Activated CD4-positive, alpha-beta T cell treated with anti-CD3 and anti-CD28 coated beads for 1 hour (primary cell): Measurements from ENCODE around the gene SULT1A2.
"Not testable (repeated sequence)": the region's sequence is repeated elsewhere in the genome, so short reads cannot be mapped to it uniquely, and the experiment has no call there.

ENCODE experiments used
- DNase-seq: peaks from one replicate; pipeline ENCODE4 v3.0.0-alpha.2; 2020

SULT1A2 gene

GRCh38 chr16:28589930-28590329, 6.9 kb downstream of the SULT1A2 start:
- DNase-seq: no peak

- no peak for DNase-seq
Observed at GRCh38 chr16:28589069-28589468, 7.8 kb downstream of the SULT1A2 start.

- DNase-seq: no peak
Observed at GRCh38 chr16:28587386-28587785, 9.5 kb downstream of the SULT1A2 start.

GRCh38 chr16:28586466-28586865, 10.4 kb downstream of the SULT1A2 start:
- no peak for DNase-seq

DNA sequence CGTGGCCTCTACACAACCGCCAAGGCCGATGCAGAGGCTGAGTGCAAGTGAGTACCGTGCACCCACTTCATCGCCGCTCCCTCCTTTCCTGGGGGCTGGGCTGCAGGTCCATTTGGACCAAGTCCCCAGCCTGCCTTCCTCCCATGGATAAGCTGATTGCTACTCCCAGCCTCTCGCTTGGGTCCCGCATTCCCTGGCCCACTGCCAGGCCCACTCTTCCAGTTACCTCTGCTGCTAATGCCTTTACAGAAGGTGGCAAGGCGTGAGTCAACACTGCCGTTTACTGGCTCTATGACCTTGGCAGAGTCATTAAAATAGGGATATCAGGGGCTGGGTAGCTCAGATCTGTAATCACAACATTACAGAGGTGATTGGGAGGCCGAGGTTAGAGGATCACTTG, 11.2 kb downstream of the SULT1A2 start:
- DNase-seq: no peak

GRCh38 chr16:28580726-28581315, 16.0 kb downstream of the SULT1A2 start:
- DNase-seq: no peak

DNA sequence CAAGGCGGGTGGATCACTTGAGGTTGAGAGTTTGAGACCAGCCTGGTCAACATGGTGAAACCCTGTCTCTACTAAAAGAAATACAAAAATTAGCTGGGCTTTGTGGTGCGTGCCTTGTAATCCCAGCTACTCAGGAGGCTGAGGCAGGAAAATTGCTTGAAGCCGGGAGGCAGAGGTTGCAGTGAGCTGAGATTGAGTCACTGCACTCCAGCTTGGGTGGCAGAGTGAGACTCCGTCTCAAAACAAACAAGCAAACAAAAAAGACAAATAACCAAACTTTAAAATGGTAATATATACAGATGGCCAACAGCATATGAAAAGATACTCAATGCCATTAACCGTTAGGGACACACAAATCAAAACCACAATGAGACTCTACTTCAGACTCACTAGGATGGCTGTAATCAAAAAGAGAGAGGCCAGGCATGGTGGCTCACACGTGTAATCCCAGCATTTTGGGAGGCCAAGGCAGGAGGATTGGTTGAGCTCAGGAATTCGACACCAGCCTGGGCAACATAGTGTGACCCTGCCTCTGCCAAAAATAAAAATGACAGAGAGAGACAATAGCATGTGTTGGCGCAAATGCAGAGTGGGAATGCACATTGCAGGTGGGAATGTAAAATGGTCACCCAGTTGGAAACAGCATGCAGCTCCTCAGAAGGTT, 21.3 kb downstream of the SULT1A2 start:
- DNase-seq: no peak

GRCh38 chr16:28574925-28575324, 21.9 kb downstream of the SULT1A2 start:
- DNase-seq: no peak

- no peak for DNase-seq
Observed at GRCh38 chr16:28573738-28574718, 22.8 kb downstream of the SULT1A2 start.

DNA sequence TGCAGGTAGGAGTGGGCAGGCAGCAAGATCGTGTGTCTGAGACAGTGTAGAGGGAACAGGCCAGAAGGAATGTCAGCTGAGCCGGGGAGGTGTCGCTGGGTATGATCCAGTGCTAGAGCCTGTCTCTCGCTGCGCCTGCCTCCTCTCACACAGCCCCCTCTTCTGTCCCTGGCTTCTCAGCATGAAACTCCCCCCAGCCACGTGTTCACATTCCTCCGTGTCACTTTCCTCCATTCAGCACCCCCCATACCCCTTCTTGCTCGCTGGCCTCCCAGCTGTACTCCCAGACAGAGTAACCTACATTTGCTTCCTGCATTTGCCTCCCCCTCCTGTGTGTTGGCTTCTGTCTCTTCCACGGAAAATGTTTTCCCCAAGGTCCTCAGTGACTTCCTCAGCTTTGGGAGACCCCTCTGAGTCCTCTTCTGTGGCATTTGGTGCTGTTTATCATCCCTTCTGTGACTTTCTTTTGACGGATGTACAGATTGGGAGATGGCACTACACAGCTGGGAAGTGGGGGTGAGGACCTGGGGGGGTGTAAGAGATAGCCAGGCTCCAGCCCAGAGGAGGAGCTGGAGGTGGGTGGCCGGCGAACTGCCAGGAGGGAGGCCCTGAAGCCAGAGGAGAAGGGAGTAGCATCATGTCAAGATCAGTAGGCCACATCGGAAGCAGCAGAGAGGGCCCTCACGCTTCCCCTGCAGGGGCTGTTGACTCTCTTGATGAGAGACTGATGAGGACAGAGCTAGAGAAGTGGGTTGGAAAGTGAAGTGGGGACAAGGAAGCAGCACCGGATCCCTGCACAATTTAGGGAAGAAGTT, 23.9 kb downstream of the SULT1A2 start:
- no peak for DNase-seq

DNA sequence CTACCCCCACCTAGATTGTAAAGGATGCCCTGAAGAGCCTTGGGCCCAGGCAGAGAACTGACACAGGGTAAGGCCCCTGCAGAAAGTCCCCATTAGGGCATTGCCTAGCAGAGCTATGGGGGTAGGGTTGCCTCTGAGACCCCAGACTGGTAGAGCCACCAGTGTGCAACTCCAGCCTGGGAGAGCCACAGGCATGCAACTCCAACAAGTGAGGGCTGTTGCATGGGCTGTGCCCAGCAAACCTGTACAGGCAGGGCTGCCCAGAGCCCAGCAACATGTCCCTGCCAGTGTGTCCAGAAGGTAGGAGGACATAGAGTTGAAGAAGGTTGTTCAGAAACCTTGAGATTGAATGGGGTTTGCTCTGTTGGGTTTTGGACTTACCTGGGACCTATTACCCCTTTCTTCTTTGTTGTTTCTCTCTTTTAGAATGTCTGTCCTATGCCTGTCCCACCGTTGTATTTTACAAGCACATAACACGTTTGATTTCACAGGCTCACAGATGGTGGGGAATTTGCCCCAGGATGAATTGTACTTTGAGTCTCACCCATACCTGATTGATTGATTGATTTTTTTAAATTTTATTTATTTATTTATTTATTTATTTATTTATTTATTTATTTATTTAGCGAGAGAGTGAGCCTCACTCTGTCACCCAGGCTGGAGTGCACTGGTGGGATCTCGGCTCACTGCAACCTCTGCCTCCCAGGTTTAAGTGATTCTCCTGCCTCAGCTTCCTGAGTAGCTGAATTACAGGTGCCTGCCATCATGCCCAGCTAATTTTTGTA, 26.7 kb downstream of the SULT1A2 start:
- no peak for DNase-seq

DNA sequence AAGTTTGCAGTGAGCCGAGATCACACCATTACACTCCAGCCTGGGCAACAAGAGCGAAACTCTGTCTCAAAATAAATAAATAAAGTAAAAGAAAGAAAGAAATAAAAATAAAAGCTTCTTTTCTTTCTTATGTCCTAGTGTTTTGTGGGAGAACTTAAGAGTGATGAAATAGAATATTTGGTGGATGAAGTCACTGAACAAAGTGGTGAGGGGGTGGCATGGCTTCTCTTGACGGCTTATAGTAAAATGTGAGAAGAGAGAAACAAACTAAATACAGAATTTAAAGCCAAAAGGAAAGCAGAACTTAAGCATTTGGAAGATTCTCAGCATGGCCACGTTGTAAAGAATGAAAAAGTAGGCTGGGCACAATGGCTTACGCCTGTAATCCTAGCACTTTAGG, 27.8 kb downstream of the SULT1A2 start:
- DNase-seq: no peak

GRCh38 chr16:28567292-28567691, 29.6 kb downstream of the SULT1A2 start:
- no peak for DNase-seq

GRCh38 chr16:28566233-28566925, 30.5 kb downstream of the SULT1A2 start:
- not testable (repeated sequence) for DNase-seq

- DNase-seq: no peak
Observed at GRCh38 chr16:28563218-28563617, 33.6 kb downstream of the SULT1A2 start.

DNA sequence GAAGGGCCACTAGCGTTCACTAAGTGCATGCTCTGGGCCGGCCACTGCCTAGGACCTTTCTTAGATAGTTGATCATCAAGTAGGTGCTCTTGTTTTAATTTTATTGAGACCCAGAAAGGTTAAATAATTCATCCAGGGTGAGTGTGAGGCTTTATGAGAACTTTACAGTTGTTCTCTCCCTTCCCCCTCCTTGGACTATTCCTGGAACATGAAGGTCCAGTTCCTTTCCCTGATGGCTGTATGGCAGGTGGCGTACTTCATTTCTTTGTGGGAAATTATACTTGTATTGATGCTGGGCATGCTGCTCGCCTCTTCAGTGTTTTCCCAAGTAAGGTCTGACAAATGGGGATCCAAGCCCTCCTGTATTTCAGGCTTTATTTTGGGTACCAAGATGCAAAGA, 34.7 kb downstream of the SULT1A2 start:
- no peak for DNase-seq

GRCh38 chr16:28561557-28562187, 35.2 kb downstream of the SULT1A2 start:
- no peak for DNase-seq

DNA sequence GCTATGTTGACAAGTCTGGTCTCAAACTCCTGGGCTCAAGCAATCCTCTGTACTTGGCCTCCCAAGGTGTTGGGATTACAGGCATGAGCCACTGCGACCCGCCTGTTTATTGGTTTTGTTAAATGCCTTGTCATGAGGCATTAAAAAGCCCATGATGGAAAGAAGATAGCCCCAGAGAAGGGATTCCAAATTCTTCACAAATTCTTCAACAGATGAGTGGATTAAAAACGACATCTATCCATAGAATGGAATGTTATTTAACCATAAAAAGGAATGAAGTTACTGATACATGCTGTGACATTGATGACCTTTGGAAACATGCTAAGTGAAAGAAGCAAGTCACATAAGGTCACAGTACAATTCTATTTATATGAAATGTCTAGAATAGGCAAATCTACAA, 38.4 kb downstream of the SULT1A2 start:
- no peak for DNase-seq

DNA sequence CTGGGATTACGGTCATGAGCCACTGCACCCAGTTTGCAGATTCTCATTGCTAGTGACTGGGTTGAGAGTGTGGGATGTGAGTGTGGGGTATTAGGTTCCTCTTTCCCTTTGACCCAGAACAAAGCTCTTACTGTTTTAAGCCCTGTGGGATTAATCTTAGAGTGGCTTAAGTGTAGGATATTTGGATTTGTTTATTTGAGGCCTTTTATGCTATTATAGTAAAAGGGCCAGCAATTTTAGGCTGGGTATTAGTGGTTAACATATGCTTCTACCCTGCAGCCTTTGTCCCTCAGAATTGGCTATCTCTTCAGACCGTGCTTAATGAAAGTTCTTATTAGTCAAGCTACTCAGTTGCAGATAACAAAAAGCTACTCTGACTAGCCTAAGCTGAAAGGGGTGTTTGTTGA, 39.9 kb downstream of the SULT1A2 start:
- no peak for DNase-seq

DNA sequence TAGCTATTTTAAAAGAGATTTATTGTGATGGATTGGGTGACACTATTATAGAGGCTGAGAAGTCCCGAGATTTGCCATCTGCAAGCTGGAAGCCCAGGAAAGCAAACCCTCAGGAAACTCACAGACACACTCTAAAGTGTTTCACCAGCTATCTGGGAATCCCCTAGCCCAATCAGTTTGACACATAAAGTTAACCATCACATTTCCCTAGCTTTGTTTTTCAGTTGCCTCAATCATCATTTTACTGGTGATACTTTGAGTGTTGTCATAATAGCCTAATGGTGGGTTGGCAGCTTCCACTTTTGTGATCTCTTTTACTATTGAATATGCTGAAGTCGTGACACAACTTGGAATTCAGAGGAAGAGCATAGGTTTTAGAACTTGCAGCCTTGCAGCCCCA, 41.3 kb downstream of the SULT1A2 start:
- DNase-seq: no peak
